H1 (cell line): ENCODE results near the gene ZBP1. TPM values are rescaled to one million over a fixed set of nuclear protein-coding genes. Genes with fewer than 3 reads are reported as not detected.

Experiments
- CTCF ChIA-PET: fragments of 300-600 bp; sonication (Branson Sonifier 250); formaldehyde crosslinking; loops from one replicate; lab custom pipeline; 2021; ENCODE audit not compliant: partially characterized antibody; lab: Charles Lee
- POLR2A ChIA-PET: fragments of 300-600 bp; sonication (Branson Sonifier 250); formaldehyde crosslinking; loops from one replicate; lab custom pipeline; 2021; ENCODE audit warnings: inconsistent platforms; ENCODE audit not compliant: partially characterized antibody; lab: Charles Lee
- DNase-seq, 2 experiments: peaks; one replicate each; pipeline versions ENCODE4 v3.0.0 to v3.0.0-alpha.2; 2010 to 2022; ENCODE audit warnings: low spot score in 2 of 2, low read depth in 1 of 2, mixed read lengths in 1 of 2
- FAIRE-seq: peaks from 2 replicates; lab custom pipeline; 2011; peaks lifted over from hg19 to GRCh38; lab: Jason Lieb, UNC
- H2AFZ ChIP-seq: 2 replicates; pipeline ENCODE4 v1.8.1; 2012; ENCODE audit warnings: low read length, inconsistent platforms
- H2AK5ac ChIP-seq: 2 replicates; pipeline ENCODE4 v1.6.1; 2013; ENCODE audit warnings: low read depth, low read length
- H2BK120ac ChIP-seq: replicated peaks from 2 replicates; pipeline ENCODE3; 2013; ENCODE audit warnings: low read depth, low read length, inconsistent platforms
- H2BK12ac ChIP-seq: 2 replicates; pipeline ENCODE4 v1.6.1; 2013; ENCODE audit warnings: low read depth, low read length
- H2BK15ac ChIP-seq: 2 replicates; pipeline ENCODE4 v1.6.1; 2013; ENCODE audit warnings: low read length
- H2BK20ac ChIP-seq: 2 replicates; pipeline ENCODE4 v1.6.1; 2013; ENCODE audit warnings: low read length
- H2BK5ac ChIP-seq: 2 replicates; pipeline ENCODE4 v1.6.1; 2013; ENCODE audit warnings: low read depth, low read length
- H3K14ac ChIP-seq: 2 replicates; pipeline ENCODE4 v1.6.1; 2013; ENCODE audit warnings: inconsistent platforms; ENCODE audit not compliant: insufficient read length
- H3K18ac ChIP-seq: 2 replicates; pipeline ENCODE4 v1.6.1; 2013; ENCODE audit warnings: low read length; ENCODE audit errors: extremely low read depth
- H3K23ac ChIP-seq: 2 replicates; pipeline ENCODE4 v1.6.1; 2013; ENCODE audit warnings: inconsistent platforms; ENCODE audit not compliant: insufficient read length
- H3K23me2 ChIP-seq: 2 replicates; pipeline ENCODE4 v1.6.1; 2013; ENCODE audit warnings: low read depth, low read length
- H3K27ac ChIP-seq: 2 replicates; pipeline ENCODE4 v1.6.1; 2011; ENCODE audit warnings: low read depth, low read length, inconsistent platforms
- H3K27me3 ChIP-seq, 4 experiments: replicated peaks in 1 of 4; 1 replicate in 1 of 4; 2 replicates in 3 of 4; pipeline versions ENCODE4 v1.6.1 to v1.8.1; 2011 to 2013; ENCODE audit warnings: low read length in 3 of 4, mild to moderate bottlenecking in 3 of 4, inconsistent platforms in 2 of 4, mixed read lengths in 2 of 4, moderate library complexity in 1 of 4; ENCODE audit not compliant: control insufficient read depth in 3 of 4, insufficient read depth in 3 of 4; ENCODE audit errors: extremely low read depth in 1 of 4
- H3K36me3 ChIP-seq, 4 experiments: 2 replicates each; pipeline versions ENCODE4 v1.6.1 to v1.8.1; 2011 to 2013; ENCODE audit warnings: mild to moderate bottlenecking in 4 of 4, low read length in 3 of 4, moderate library complexity in 2 of 4, control low read depth in 1 of 4, inconsistent platforms in 1 of 4; ENCODE audit not compliant: insufficient read depth in 4 of 4, control insufficient read depth in 2 of 4
- H3K4ac ChIP-seq: replicated peaks from 2 replicates; pipeline ENCODE3; 2013; ENCODE audit warnings: low read length, low read depth, mixed read lengths, inconsistent platforms; ENCODE audit not compliant: insufficient read length
- H3K4me1 ChIP-seq, 4 experiments: replicated peaks in 1 of 4; 1 replicate in 1 of 4; 2 replicates in 3 of 4; pipeline versions ENCODE4 v1.6.1 to v1.8.1; 2011 to 2013; ENCODE audit warnings: low read length in 3 of 4, inconsistent platforms in 2 of 4, mixed read lengths in 1 of 4; ENCODE audit not compliant: insufficient read depth in 4 of 4, control insufficient read depth in 3 of 4
- H3K4me2 ChIP-seq, 2 experiments: 2 replicates each; pipeline versions ENCODE4 v1.6.1 to v1.8.1; 2011 to 2013; ENCODE audit warnings: low read depth in 2 of 2, low read length in 2 of 2, control low read depth in 1 of 2, inconsistent platforms in 1 of 2, mild to moderate bottlenecking in 1 of 2; ENCODE audit not compliant: insufficient read depth in 1 of 2
- H3K4me3 ChIP-seq, 4 experiments: fragments of 200-600, 300-600 bp in 1 of 4; sonication (generic), shearing (Covaris generic), sonication (Bioruptor Twin) in 1 of 4; 2 replicates each; pipeline versions ENCODE4 v1.5.1 to v1.8.1; 2011 to 2016; ENCODE audit warnings: low read length in 4 of 4, low read depth in 3 of 4, control low read depth in 2 of 4, inconsistent platforms in 2 of 4, mild to moderate bottlenecking in 2 of 4, mixed read lengths in 1 of 4, moderate library complexity in 1 of 4; ENCODE audit not compliant: insufficient read depth in 2 of 4; ENCODE audit errors: extremely low read depth in 1 of 4
- H3K56ac ChIP-seq: replicated peaks from 2 replicates; pipeline ENCODE3; 2013; ENCODE audit warnings: low read depth, mild to moderate bottlenecking, mixed read lengths, low read length, inconsistent platforms; ENCODE audit not compliant: insufficient read length
- H3K79me1 ChIP-seq: 2 replicates; pipeline ENCODE4 v1.6.1; 2013; ENCODE audit warnings: low read depth, low read length, control low read depth
- H3K79me2 ChIP-seq, 2 experiments: 2 replicates each; pipeline versions ENCODE4 v1.6.1 to v1.8.1; 2012 to 2013; ENCODE audit warnings: low read length in 2 of 2, mild to moderate bottlenecking in 2 of 2, inconsistent platforms in 1 of 2; ENCODE audit not compliant: insufficient read depth in 2 of 2, control insufficient read depth in 1 of 2
- H3K9ac ChIP-seq, 4 experiments: replicated peaks in 1 of 4; 1 replicate in 1 of 4; 2 replicates in 3 of 4; pipeline versions ENCODE4 v1.6.1 to v1.8.1; 2011 to 2013; ENCODE audit warnings: low read depth in 3 of 4, low read length in 3 of 4, control low read depth in 2 of 4, mild to moderate bottlenecking in 2 of 4, moderate library complexity in 2 of 4, inconsistent platforms in 1 of 4; ENCODE audit errors: extremely low read depth in 1 of 4
- H3K9me3 ChIP-seq, 2 experiments: 2 replicates each; pipeline versions ENCODE4 v1.6.1 to v1.8.1; 2012 to 2013; ENCODE audit warnings: mild to moderate bottlenecking in 2 of 2, moderate library complexity in 2 of 2, control low read depth in 1 of 2, inconsistent platforms in 1 of 2, low read depth in 1 of 2, low read length in 1 of 2, mixed read lengths in 1 of 2; ENCODE audit not compliant: insufficient read depth in 2 of 2
- H4K20me1 ChIP-seq, 2 experiments: replicated peaks in 1 of 2; 2 replicates each; pipeline versions ENCODE3 to v1.8.1; 2011 to 2013; ENCODE audit warnings: inconsistent platforms in 2 of 2, low read length in 2 of 2, mild to moderate bottlenecking in 1 of 2; ENCODE audit not compliant: insufficient read depth in 2 of 2, control insufficient read depth in 1 of 2
- H4K5ac ChIP-seq: 2 replicates; pipeline ENCODE4 v1.6.1; 2013; ENCODE audit warnings: low read length, low read depth, mixed read lengths, inconsistent platforms; ENCODE audit not compliant: insufficient read length
- H4K8ac ChIP-seq: 2 replicates; pipeline ENCODE4 v1.8.0; 2013; ENCODE audit warnings: mild to moderate bottlenecking, moderate library complexity, low read length, inconsistent platforms; ENCODE audit not compliant: insufficient read depth; ENCODE audit errors: extremely low read depth
- H4K91ac ChIP-seq: replicated peaks from 2 replicates; pipeline ENCODE3; 2013; ENCODE audit warnings: low read length, mixed read lengths, inconsistent platforms; ENCODE audit not compliant: insufficient read length
- BRCA1 ChIP-seq: IDR thresholded peaks from 2 replicates; pipeline ENCODE4 v1.6.1; 2012; ENCODE audit warnings: low read depth, low read length, improper control_type of control experiment
- CBX5 ChIP-seq: fragments of 300-800, 300-1000 bp; sonication (generic); IDR thresholded peaks from 2 replicates; pipeline ENCODE4 v1.7.1; 2016; ENCODE audit warnings: antibody characterized with exemption, low read length, low read depth
- CEBPB ChIP-seq: IDR thresholded peaks from 2 replicates; pipeline ENCODE4 v1.6.1; 2012; ENCODE audit warnings: low read depth, low read length
- CREB1 ChIP-seq: IDR thresholded peaks from 2 replicates; pipeline ENCODE4 v1.6.1; 2012; ENCODE audit warnings: inconsistent platforms
- EZH2 ChIP-seq: fragments of 200-600 bp; sonication (generic); IDR thresholded peaks from 2 replicates; pipeline ENCODE4 v1.7.1; 2012; ENCODE audit warnings: low read depth, mild to moderate bottlenecking, moderate library complexity, low read length, inconsistent platforms; ENCODE audit not compliant: severe bottlenecking
- GABPA ChIP-seq: IDR thresholded peaks from 2 replicates; pipeline ENCODE4 v1.6.1; 2011; ENCODE audit warnings: mild to moderate bottlenecking, low read length, moderate library complexity, borderline replicate concordance; ENCODE audit not compliant: insufficient read depth
- HDAC6 ChIP-seq: IDR thresholded peaks from one replicate; pipeline ENCODE4 v1.7.1; 2012; ENCODE audit warnings: low read depth, mild to moderate bottlenecking, inconsistent platforms, low read length, moderate library complexity
- JUN ChIP-seq: IDR thresholded peaks from 2 replicates; pipeline ENCODE4 v1.6.1; 2011; ENCODE audit warnings: low read depth, mild to moderate bottlenecking, improper control_type of control experiment, low read length
- RXRA ChIP-seq: IDR thresholded peaks from 2 replicates; pipeline ENCODE4 v1.6.1; 2011; ENCODE audit warnings: low read depth, mild to moderate bottlenecking, low read length, moderate library complexity; ENCODE audit not compliant: insufficient read depth
- SP1 ChIP-seq: IDR thresholded peaks from 2 replicates; pipeline ENCODE4 v1.6.1; 2011; ENCODE audit warnings: low read depth, low read length
- WGBS, 2 experiments: shearing (Covaris generic) in 1 of 2; methylation state at CpG; one replicate each; pipeline versions ENCODE4 v1.1.6 to v1.1.7; 2013 to 2015; ENCODE audit warnings: low lambda C conversion rate in 2 of 2, mixed read lengths in 2 of 2, inconsistent platforms in 1 of 2, low coverage in 1 of 2, missing lambda C conversion rate in 1 of 2; ENCODE audit not compliant: insufficient replicate concordance in 2 of 2, insufficient coverage in 1 of 2, insufficient read length in 1 of 2; ENCODE audit errors: extremely low coverage in 1 of 2, missing lambda C conversion rate in 1 of 2; 5-methylcytosine and 5-hydroxymethylcytosine counted together
- polyA plus RNA-seq, 7 experiments: library from polyadenylated mRNA; depleted of rRNA in 3 of 7; stranded (reverse) in 5 of 7; unstranded in 2 of 7; fragments of >200 nt in 5 of 7; fragments of 200-250 nt in 2 of 7; gene quantifications; 1 replicate in 5 of 7; 2 replicates in 1 of 7; 4 replicates in 1 of 7; pipeline versions ENCODE4 v1.2.1 to v1.2.3, GENCODE V29; 2011 to 2013; ENCODE audit warnings: missing spikeins in 2 of 7, mixed read lengths in 2 of 7
- total RNA-seq: library from RNA; stranded (reverse); fragmentation: NEBNext Ultra II Directional; extraction: Animal tissue kit (Norgen Biotek cat#: 25700); gene quantifications from 2 replicates; pipeline ENCODE4 v1.2.1, GENCODE V29; 2021

Gene ZBP1
- total and polyA plus RNA-seq, 2 of the 8 experiments (the other 6 are each of a cell fraction or from before 2014, with no cell fraction given) = not detected

GRCh38 chr20:57595041-57596030 lies 24.9 kb downstream of the ZBP1 start:
- ChIA-PET POLR2A (no interaction called here), CTCF (interaction anchor here (0.9 to 10.7 kb wide), 32 partner anchors 9 to 614 kb away, joined by 3 to 194 read pairs (median 5); no protein-coding TSS in a partner anchor)
- Histone ChIP-seq H2BK5ac (no peak overlapping the region), H2BK15ac (no peak overlapping the region), H3K4me1 (no peaks in the 10 kb centered on the region; a peak in 3 of 7 replicates), H3K79me2 (no peaks in the 10 kb centered on the region), H3K23me2 (no peaks in the 10 kb centered on the region), H3K4ac (no peak overlapping the region), H3K79me1 (no peaks in the 10 kb centered on the region), H2BK12ac (no peak overlapping the region), H3K27ac (no peak overlapping the region), H4K91ac (peak overlapping the region; percentile 39), H3K4me2 (no peak overlapping the region), H2BK120ac (no peak overlapping the region), H3K56ac (no peak overlapping the region), H3K27me3 (no peaks in the 10 kb centered on the region), H4K8ac (no peak overlapping the region; the same call in 1 of the 2 replicates), H3K9ac (no peak overlapping the region), H3K4me3 (no peak overlapping the region), H4K5ac (no peak overlapping the region), H3K23ac (no peak overlapping the region), H3K18ac (no peak overlapping the region), H2AFZ (no peak overlapping the region), H2AK5ac (no peak overlapping the region), H3K9me3 (no peaks in the 10 kb centered on the region), H3K14ac (no peak overlapping the region), H4K20me1 (no peaks in the 10 kb centered on the region), H2BK20ac (no peak overlapping the region), H3K36me3 (no peaks in the 10 kb centered on the region)
- DNase-seq = no peak
- no peak for TF ChIP-seq JUN
- no peak for TF ChIP-seq RXRA
- TF ChIP-seq CBX5 = no peak
- TF ChIP-seq BRCA1 = no peak
- no peak for TF ChIP-seq SP1
- TF ChIP-seq CREB1 = no peak
- TF ChIP-seq HDAC6 = no peak
- no peak for TF ChIP-seq GABPA
- no peak for TF ChIP-seq CEBPB
- no peak for TF ChIP-seq EZH2
- WGBS, 2 experiments = 87% methylated on average over 23 of the region's 25 CpGs; no CpG with 5 or more reads in 1 of the 2 experiments
- FAIRE-seq = no peak
